Measurements from ENCODE around the gene POF1B. TPM values are rescaled to one million over a fixed set of nuclear protein-coding genes. Genes with fewer than 3 reads are reported as not detected.

POF1B gene
- total and polyA plus RNA-seq, 2 donors (not counting 1 experiment from before 2014, with no cell fraction given): not detected

GRCh38 chrX:85391878-85392238 is 12.4 kb upstream of the POF1B start:
- Histone ChIP-seq H3K4me3 (replicated peaks in 1 of 4; ENCODE audit: control extremely low read depth in 1 of 4, insufficient read depth in 1 of 4, low read depth in 3 of 4, low read length in 4 of 4) (no peak overlapping the region), H4K20me1 (ENCODE audit: control insufficient read depth, extremely low read depth, insufficient read depth, low read length) (no peaks in the 10 kb centered on the region), H3K9ac (ENCODE audit: insufficient read depth, low read length) (no peak overlapping the region), H3K36me3 (ENCODE audit: control insufficient read depth, insufficient read depth, low read length) (no peaks in the 10 kb centered on the region), H3K4me1 (ENCODE audit: control insufficient read depth, extremely low read depth, insufficient read depth, low read length) (no peaks in the 10 kb centered on the region), H3K9me3 (ENCODE audit: control insufficient read depth, insufficient read depth, low read depth, low read length) (no peaks in the 10 kb centered on the region), H3K27me3 (ENCODE audit: control insufficient read depth, insufficient read depth, low read length) (no peaks in the 10 kb centered on the region), H3K79me2 (ENCODE audit: control insufficient read depth, insufficient read depth, low read length) (no peaks in the 10 kb centered on the region), H3K27ac (ENCODE audit: insufficient read depth, low read length) (no peak overlapping the region), H2AFZ (ENCODE audit: low read length) (no peak overlapping the region), H3K4me2 (ENCODE audit: extremely low read depth, insufficient read depth, low read length) (no peak overlapping the region)
- DNase-seq (ENCODE audit: low read depth in 2 of 2): no peak
- TF ChIP-seq EZH2 (IDR thresholded peaks at IDR 0.05; ENCODE audit: low read length, missing control alignments): no peak
- TF ChIP-seq, protein P1, sequence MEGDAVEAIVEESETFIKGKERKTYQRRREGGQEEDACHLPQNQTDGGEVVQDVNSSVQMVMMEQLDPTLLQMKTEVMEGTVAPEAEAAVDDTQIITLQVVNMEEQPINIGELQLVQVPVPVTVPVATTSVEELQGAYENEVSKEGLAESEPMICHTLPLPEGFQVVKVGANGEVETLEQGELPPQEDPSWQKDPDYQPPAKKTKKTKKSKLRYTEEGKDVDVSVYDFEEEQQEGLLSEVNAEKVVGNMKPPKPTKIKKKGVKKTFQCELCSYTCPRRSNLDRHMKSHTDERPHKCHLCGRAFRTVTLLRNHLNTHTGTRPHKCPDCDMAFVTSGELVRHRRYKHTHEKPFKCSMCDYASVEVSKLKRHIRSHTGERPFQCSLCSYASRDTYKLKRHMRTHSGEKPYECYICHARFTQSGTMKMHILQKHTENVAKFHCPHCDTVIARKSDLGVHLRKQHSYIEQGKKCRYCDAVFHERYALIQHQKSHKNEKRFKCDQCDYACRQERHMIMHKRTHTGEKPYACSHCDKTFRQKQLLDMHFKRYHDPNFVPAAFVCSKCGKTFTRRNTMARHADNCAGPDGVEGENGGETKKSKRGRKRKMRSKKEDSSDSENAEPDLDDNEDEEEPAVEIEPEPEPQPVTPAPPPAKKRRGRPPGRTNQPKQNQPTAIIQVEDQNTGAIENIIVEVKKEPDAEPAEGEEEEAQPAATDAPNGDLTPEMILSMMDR (conservative IDR thresholded peaks at IDR 0.05 in 1 of 2, IDR thresholded peaks at IDR 0.05 in 1 of 2; ENCODE audit: low read depth in 1 of 2, low read length in 2 of 2): no peak

GRCh38 chrX:85391185-85391877 is 11.9 kb upstream of the POF1B start:
- H3K79me2 ChIP-seq (ENCODE audit: control insufficient read depth, insufficient read depth, low read length): no peaks in the 10 kb centered on the region
- no peak overlapping the region for H3K4me3 ChIP-seq (replicated peaks in 1 of 4; ENCODE audit: control extremely low read depth in 1 of 4, insufficient read depth in 1 of 4, low read depth in 3 of 4, low read length in 4 of 4)
- no peaks in the 10 kb centered on the region for H3K36me3 ChIP-seq (ENCODE audit: control insufficient read depth, insufficient read depth, low read length)
- TF ChIP-seq EZH2 (IDR thresholded peaks at IDR 0.05; ENCODE audit: low read length, missing control alignments): no peak
- TF ChIP-seq, protein P1 (conservative IDR thresholded peaks at IDR 0.05 in 1 of 2, IDR thresholded peaks at IDR 0.05 in 1 of 2; ENCODE audit: low read depth in 1 of 2, low read length in 2 of 2): no peak
- H3K9me3 ChIP-seq (ENCODE audit: control insufficient read depth, insufficient read depth, low read depth, low read length): no peaks in the 10 kb centered on the region
- no peaks in the 10 kb centered on the region for H3K4me1 ChIP-seq (ENCODE audit: control insufficient read depth, extremely low read depth, insufficient read depth, low read length)
- DNase-seq (ENCODE audit: low read depth in 2 of 2): no peak
- no peak overlapping the region for H3K27ac ChIP-seq (ENCODE audit: insufficient read depth, low read length)
- no peak overlapping the region for H3K9ac ChIP-seq (ENCODE audit: insufficient read depth, low read length)
- H3K27me3 ChIP-seq (ENCODE audit: control insufficient read depth, insufficient read depth, low read length): no peaks in the 10 kb centered on the region
- no peak overlapping the region for H3K4me2 ChIP-seq (ENCODE audit: extremely low read depth, insufficient read depth, low read length)
- H4K20me1 ChIP-seq (ENCODE audit: control insufficient read depth, extremely low read depth, insufficient read depth, low read length): no peaks in the 10 kb centered on the region
- no peak overlapping the region for H2AFZ ChIP-seq (ENCODE audit: low read length)

GRCh38 chrX:85381602-85382001 is 2.1 kb upstream of the POF1B start:
- Histone ChIP-seq H3K9ac (ENCODE audit: insufficient read depth, low read length) (no peak overlapping the region), H3K27me3 (ENCODE audit: control insufficient read depth, insufficient read depth, low read length) (no peaks in the 10 kb centered on the region), H3K27ac (ENCODE audit: insufficient read depth, low read length) (no peak overlapping the region), H3K79me2 (ENCODE audit: control insufficient read depth, insufficient read depth, low read length) (no peaks in the 10 kb centered on the region), H3K36me3 (ENCODE audit: control insufficient read depth, insufficient read depth, low read length) (no peaks in the 10 kb centered on the region), H3K4me3 (replicated peaks in 1 of 4; ENCODE audit: control extremely low read depth in 1 of 4, insufficient read depth in 1 of 4, low read depth in 3 of 4, low read length in 4 of 4) (no peak overlapping the region), H4K20me1 (ENCODE audit: control insufficient read depth, extremely low read depth, insufficient read depth, low read length) (no peaks in the 10 kb centered on the region), H2AFZ (ENCODE audit: low read length) (no peak overlapping the region), H3K9me3 (ENCODE audit: control insufficient read depth, insufficient read depth, low read depth, low read length) (no peaks in the 10 kb centered on the region), H3K4me2 (ENCODE audit: extremely low read depth, insufficient read depth, low read length) (no peak overlapping the region), H3K4me1 (ENCODE audit: control insufficient read depth, extremely low read depth, insufficient read depth, low read length) (no peaks in the 10 kb centered on the region)
- TF ChIP-seq, protein P1 (conservative IDR thresholded peaks at IDR 0.05 in 1 of 2, IDR thresholded peaks at IDR 0.05 in 1 of 2; ENCODE audit: low read depth in 1 of 2, low read length in 2 of 2): no peak
- TF ChIP-seq EZH2 (IDR thresholded peaks at IDR 0.05; ENCODE audit: low read length, missing control alignments): no peak
- no peak for DNase-seq (ENCODE audit: low read depth in 2 of 2)

Measured in fibroblast of lung (primary cell).